GM12892 (cell line): ENCODE results near the gene ARHGEF2.

Experiments used
- POLR2AphosphoS5 ChIP-seq: IDR thresholded peaks from 2 replicates; pipeline ENCODE4 v1.6.1; 2011; ENCODE audit warnings: low read depth, low read length, control low read depth
- TAF1 ChIP-seq: IDR thresholded peaks from 2 replicates; pipeline ENCODE4 v1.6.1; 2011; ENCODE audit warnings: low read depth, mild to moderate bottlenecking, control low read depth, low read length, borderline replicate concordance

DNA sequence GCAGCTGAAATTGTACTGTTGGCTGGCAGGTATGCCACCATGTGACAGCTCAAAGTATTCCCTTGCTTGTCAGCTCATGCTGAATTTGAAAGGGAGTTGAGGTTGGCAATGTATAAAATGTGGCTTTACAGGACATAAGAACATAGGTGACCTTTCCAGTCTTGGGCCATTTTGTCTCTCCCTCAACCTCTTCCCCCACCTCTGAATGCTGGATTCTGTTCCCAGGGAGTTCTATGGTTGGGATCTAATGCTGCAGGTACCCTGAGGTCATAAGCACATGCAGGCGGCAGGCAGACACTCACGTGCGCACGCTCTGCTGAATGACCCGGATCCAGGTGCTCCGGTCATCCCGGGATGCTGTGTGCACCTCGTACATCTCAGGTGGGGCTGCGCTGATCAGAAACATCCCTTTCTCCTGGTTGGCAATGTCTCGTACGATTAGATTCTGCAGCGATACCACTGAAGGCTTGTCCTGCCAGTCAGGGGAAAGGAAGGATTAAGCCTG lies 20.9 kb downstream of the ARHGEF2 start:
- TF ChIP-seq POLR2AphosphoS5, result no peak
- no peak for TF ChIP-seq TAF1
